HG02981 (cell line): ENCODE results near the gene FTSJ3.
"Not testable (repeated sequence)": the region's sequence is repeated elsewhere in the genome, so short reads cannot be mapped to it uniquely, and the experiment has no call there.

Experiments
- ATAC-seq: cut with Tn5 transposase; IDR thresholded peaks from one replicate; pipeline ENCODE4 v1.9.1; 2021; ENCODE audit warnings: mild to moderate bottlenecking, moderate library complexity; ENCODE audit not compliant: unreplicated experiment

Gene FTSJ3

GRCh38 chr17:63843910-63844677, 16.6 kb upstream of the FTSJ3 start:
- no peak for ATAC-seq

DNA sequence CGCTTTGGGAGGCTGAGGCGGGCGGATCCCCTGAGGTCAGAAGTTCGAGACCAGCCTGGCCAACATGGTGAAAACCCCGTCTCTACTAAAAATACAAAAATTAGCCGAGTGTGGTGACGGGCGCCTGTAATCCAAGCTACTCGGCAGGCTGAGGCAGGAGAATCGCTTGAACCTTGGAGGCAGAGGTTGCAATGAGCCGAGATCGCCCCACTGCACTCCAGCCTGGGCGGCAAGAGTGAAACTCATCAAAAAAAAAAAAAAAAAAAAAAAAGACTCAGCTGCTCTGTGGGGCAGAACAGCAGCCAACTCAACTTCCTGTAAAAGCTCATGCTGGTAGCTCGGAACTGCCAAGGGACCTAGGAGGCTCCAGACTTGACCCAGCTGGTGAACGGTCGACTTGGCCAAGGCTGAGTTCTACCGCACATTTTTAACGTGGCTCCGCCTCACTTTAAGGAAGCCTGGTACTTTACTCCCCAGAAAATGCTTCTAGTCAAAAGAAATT, 16.0 kb upstream of the FTSJ3 start:
- ATAC-seq = not testable (repeated sequence)

GRCh38 chr17:63842540-63843386, 15.3 kb upstream of the FTSJ3 start, which contains the start of gene SMARCD2:
SMARCD2 (minus strand) TSS chr17:63842685; CDS start chr17:63842674, 11 bp downstream.
- peak; percentile 75 for ATAC-seq

- ATAC-seq = peak; percentile 27
Observed at GRCh38 chr17:63842173-63842539, 14.7 kb upstream of the FTSJ3 start.

- no peak for ATAC-seq
Observed at GRCh38 chr17:63841350-63842172, 14.1 kb upstream of the FTSJ3 start.

DNA sequence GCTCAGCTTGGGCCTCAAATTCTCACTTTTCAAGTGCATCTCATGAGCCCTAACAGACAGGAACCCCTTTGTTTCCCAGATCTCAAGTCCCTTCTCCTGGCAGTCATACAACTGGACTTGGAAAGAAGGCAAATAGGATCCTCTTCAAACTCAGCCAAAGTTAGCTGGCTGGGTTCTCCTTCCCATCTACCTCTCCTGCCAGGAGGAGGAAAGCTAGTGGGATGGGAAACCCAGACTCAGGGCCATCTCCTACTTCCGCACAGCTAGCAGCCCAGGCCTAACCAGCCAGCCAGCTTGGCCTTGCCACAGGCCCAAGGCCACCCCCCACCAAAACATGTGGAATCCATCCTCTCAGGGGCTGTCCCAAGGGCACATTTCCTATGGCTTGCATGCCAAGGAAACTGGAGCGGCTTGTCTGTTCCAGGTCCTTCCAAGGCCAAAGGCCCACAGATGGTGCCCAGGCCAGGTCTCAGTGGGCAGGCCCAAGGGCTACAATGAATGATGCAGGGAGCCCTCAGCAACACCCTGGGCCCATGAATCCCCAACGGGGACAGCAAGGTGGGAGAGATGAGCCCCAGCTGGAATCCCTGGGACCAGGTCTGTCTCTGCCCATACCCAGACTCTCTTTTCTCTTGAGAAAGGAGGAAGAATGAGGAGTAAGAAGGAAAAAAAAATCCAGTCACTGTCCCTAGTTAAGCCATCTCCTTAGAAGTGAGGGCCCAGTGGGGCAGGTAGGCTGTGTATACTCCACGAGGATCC, 13.3 kb upstream of the FTSJ3 start:
- no peak for ATAC-seq

DNA sequence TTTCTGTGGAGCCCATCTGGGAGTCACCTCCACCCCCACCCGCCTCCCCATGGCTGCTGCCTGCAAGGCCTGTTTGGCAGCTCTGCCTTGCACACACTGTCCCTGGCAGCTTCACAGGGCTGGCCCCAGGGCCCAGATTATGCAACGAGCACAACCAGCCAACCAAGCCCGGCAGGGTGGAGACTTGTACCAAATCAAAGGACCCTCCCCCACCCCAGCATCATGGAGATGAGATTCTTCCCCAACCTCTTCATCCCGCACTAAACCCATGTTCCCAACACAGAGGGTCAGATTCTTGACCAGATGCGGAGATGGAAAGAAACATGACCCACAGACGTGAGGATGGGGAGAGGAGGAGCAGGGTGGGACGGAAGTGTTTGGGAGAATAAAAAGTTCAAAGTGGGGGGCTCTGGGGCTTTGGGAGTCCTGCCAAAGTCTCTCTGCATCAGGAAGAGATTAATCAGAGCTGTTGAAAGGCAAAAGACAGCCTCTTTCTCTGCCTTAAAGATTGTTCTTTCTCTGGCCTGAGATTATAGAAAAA, 11.2 kb upstream of the FTSJ3 start:
- no peak for ATAC-seq

GRCh38 chr17:63837962-63838600, 10.6 kb upstream of the FTSJ3 start:
- ATAC-seq = no peak

DNA sequence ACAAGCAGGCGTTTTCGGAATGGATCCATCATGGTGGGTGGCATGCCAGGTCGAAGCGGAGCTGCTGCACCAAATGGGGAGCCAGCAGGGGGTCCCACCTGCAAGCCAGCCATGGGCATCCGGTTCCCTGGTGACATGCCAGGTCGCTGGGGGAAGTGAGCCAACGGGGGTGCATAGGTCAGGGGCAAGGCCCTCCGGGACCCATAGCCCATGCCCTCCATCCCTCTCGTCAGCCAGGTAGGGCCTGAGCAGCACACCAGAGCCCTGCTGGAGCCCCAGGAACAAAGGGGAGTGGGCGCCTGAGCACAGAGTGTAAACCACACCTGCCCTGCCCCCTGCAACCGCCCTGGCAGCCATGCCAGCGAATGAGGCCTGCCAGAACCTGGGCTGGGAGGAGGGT, 10.0 kb upstream of the FTSJ3 start:
- no peak for ATAC-seq

- ATAC-seq = no peak
Observed at GRCh38 chr17:63836811-63837210, 9.3 kb upstream of the FTSJ3 start.

DNA sequence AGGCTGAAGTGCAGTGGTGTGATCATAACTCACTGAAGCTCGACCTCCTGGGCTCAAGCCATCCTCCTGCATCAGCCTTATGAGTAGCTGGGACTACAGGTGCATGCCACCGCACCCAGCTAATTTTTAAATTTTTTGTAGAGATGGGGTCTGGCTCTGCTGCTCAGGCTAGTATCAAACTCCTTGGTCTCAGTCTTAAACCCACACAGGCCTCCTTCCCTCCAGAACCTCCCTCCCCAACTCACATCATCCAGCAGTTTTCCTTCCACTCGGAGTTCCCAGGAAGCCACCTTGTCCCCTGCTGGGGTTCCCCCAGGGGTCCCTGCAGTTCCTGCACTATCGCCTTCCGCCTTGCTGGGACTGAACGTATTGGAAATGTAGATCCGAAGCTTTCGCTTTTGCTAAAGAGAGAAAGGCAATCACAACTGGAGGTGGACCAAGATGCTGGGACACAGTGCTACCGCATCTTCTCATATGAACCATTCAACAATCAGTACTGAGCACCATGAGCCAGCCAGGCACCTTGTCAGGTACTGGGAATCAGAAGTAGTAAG, 7.8 kb upstream of the FTSJ3 start:
- ATAC-seq = no peak

DNA sequence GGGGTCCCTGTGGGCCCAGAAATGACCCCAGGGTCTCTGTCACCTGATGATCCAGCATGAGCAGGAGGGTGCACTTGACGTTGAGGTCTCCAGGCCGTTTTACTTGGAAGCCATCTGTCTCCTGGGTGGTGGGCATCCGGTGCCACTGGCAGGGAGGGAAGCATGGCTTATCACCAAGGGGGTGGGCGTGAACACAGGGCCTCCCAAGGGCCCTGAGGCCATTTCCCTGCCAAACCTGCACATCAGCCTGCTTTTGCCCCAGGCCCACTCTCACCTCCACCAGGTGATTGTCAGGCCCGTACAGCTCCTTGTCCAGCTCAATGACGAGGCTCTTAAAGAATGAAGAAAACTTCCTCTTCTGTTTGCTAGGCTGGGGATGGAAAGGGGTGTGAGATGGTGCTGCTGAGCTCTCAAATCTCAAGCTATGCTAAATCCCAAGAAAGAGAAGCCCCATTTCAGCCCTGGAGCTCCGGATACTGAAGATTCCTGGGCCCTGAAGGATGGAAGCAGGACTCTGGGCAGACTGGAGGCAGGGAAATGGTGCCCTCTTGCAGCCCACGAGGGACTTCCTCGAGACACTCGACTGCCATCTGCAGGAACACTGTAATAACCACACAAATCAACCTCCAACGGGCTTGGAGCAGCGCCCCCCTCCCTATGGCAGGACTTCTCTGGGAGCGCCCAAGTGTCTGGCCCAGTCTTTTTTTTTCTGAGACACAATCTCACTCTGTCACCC, 7.1 kb upstream of the FTSJ3 start:
- ATAC-seq = peak; percentile 54

DNA sequence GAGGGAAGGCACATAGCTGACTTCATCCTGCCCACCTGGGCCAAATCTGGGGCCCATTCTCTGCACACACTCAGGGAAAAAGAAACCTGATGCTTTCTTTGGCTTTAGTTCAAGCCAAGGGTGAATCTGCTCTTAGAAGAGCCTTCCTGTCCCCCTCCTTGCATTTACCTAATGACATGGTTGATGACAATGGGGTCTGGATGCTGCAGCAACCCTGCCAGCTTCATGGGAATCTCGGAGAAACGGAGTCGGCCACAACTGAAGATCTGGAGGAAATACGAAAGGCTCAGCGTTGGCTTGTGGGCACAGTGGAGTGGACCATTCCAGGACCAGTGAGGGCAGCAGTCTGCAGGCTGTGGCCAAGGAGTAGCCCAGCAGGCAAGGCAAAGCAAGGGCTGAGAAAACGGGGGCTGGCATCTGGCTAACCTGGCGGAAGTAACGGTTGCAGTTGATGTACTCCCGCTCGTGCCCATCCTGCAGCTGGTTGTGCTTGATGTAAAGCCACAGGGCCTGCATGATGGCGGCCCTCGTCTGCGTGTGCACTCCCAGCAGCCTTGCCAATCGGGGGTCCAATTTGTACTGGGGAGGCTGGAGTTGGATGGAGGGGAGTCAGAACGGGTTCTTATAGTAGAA, 6.4 kb upstream of the FTSJ3 start:
- no peak for ATAC-seq

DNA sequence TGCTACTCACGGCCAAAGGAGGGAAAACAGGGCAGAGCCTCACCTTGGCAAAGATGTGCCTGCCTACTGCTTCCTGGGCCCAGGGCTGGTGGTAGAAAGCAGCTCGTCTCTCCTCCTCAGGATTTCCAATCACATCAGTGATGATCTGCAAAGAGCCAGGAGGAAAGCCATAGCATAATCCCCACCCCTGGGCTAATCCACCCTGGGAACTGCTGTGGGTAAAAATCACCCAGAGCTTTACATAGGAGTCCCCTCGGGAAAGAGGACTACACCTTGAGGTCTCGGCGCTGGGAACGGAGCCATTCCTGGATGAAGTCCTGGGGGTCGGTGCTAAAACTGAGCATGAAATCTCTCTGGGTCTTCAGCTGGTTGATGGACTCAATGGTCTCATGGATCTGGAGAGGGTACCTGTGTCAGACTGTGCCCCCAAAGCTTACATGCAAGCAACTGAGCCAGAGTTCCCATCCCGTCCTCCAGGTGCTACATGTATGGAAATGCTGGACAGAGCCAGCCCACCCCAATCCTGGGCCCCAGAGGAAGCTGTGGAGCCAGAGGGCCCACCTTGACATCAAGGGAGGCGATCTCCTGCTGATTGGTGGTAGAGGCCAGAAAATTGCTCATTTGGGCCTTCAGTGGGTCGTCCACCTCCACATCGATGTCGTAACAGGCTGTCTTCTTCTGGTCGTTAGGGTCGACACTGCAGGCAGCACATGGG, 5.7 kb upstream of the FTSJ3 start:
- no peak for ATAC-seq

- ATAC-seq = no peak
Observed at GRCh38 chr17:63832455-63832854, 5.0 kb upstream of the FTSJ3 start.

DNA sequence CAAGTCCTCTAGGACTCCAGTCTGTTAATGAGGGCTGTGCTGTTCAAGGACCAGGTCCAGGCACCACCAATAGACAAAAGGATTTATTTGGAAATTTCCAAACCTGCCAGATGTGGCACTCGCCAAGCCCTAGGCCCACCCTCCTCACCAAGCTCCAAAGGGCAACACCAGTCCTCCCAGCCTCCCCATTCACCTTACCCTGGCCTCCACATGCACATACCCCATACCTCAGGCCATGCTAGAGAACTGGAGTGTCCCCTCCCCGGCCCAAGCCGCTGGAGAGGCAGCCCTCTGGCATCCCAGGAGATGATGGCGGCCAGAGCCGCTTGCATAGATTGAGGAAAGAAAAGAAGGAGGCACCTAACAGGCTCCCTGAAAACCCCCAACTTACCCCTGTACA, 4.6 kb upstream of the FTSJ3 start:
- no peak for ATAC-seq

DNA sequence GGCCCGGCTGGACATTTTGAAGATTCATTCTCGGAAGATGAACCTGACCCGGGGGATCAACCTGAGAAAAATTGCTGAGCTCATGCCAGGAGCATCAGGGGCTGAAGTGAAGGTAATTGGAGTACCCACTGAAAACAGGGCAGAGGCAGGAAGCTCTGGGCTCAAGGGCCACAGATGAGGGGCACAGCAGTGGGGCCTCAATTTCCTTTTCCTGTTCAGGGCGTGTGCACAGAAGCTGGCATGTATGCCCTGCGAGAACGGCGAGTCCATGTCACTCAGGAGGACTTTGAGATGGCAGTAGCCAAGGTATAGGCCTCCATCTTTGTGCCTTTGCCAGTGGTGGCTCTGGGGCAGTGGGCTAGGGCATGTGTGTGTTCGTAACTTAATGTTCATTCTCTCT, 4.0 kb upstream of the FTSJ3 start:
- no peak for ATAC-seq
